ENCODE measurements around the gene CRYGN.

DNA sequence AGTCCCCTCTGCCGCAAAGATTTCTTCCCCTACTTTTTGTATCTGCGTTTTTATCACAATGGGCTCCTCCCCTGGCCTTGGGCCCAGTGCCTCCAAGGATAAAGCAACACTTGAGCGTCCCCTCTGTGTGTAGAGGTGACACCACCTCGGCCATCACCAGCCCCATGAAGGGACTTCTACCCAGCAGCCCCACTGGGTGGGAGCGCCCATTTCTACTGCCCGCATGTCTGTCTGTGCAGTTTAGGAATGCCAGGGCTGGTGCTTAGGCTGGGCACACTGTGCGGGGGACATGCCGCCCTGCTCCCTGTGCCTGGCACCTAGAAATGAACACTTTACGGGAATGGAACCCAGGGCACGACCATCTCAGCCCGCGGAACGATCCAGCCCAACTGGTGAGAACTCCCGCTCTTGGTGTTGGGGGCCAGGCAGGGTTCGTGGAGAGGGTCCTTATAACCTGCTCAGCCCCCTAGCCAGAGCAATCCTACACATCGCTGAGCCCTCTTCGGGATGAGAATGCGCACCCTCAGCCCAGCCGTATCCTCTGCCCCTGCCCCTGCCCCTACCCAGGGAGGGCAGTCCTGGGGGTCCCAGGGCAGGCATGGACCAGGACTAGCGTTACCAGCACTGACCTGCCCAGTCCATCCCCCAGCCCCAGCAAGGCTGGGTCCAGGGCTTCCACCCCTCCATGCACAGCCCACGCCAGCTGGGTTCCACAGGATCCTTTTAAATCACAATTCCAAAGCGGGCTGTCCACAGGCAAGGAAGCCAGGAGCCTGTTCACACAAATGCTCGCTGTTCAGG, 12.8 kb downstream of the CRYGN start:
- TF ChIP-seq BCL3 (CRISPR knock-in tag; IDR thresholded peaks at IDR 0.05) (no peak), RFX5 (IDR thresholded peaks at IDR 0.05; ENCODE audit: low read depth, low read length) (no peak), CC2D1A (CRISPR knock-in tag; IDR thresholded peaks at IDR 0.05) (no peak), TCF7 (IDR thresholded peaks at IDR 0.05; ENCODE audit: low read depth) (no peak), KDM5B (CRISPR knock-in tag; IDR thresholded peaks at IDR 0.05; ENCODE audit: borderline replicate concordance) (no peak), NFRKB (IDR thresholded peaks at IDR 0.05) (no peak), ZNF720 (CRISPR knock-in tag; IDR thresholded peaks at IDR 0.05) (no peak), PBX2 (CRISPR knock-in tag; IDR thresholded peaks at IDR 0.05) (no peak), POLR2AphosphoS5 (IDR thresholded peaks at IDR 0.05; ENCODE audit: low read depth, low read length) (no peak)
- TF ChIP-seq, protein P1, sequence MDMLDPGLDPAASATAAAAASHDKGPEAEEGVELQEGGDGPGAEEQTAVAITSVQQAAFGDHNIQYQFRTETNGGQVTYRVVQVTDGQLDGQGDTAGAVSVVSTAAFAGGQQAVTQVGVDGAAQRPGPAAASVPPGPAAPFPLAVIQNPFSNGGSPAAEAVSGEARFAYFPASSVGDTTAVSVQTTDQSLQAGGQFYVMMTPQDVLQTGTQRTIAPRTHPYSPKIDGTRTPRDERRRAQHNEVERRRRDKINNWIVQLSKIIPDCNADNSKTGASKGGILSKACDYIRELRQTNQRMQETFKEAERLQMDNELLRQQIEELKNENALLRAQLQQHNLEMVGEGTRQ (IDR thresholded peaks at IDR 0.05; ENCODE audit: low read depth, low read length): no peak
- TF ChIP-seq, protein P1 (CRISPR knock-in tag; IDR thresholded peaks at IDR 0.05; ENCODE audit: borderline replicate concordance): no peak
